ENCODE results near the gene HPSE2. TPM values are rescaled to one million over a fixed set of nuclear protein-coding genes. Genes with fewer than 3 reads are reported as not detected.

The HPSE2 gene
- total and polyA plus RNA-seq, 2 of the 8 experiments (the other 6 are each of a cell fraction or from before 2014, with no cell fraction given) = 0.41 to 0.58 TPM

DNA sequence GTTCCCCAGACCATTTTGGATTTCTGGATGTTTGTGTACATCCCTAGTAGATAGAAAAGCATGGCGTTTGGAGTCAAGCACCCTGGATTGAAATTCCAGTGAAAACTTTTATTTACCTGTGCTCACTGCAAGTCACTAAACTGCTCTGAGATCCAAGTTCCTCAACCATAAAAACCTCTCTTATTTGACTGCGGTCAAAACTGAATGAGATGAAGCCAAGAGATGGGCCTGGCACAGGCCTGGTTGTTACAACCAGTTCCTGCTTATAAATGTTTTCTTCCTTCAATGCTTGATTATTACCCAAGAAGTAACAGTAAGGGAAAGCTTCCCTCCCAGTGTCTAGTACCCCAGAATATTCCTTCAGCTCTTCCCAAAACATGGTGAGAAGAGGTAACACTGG lies 718.0 kb downstream of the HPSE2 start:
- WGBS, 2 experiments (ENCODE audit: extremely low coverage in 1 of 2, insufficient coverage in 1 of 2, insufficient read length in 1 of 2, insufficient replicate concordance in 2 of 2, low coverage in 1 of 2, low lambda C conversion rate in 2 of 2, missing lambda C conversion rate in 1 of 2) = 50% methylated on average over 2 of the region's 2 CpGs; no CpG with 5 or more reads in 1 of the 2 experiments
- Histone ChIP-seq H2BK20ac (ENCODE audit: low read length) (no peak overlapping the region), H3K9ac (replicated peaks in 1 of 4; ENCODE audit: extremely low read depth in 1 of 4, low read depth in 3 of 4, low read length in 3 of 4) (no peak overlapping the region)

More for the DNA sequence above, 718.0 kb downstream of the HPSE2 start:
- TF ChIP-seq NANOG (IDR thresholded peaks at IDR 0.05; ENCODE audit: insufficient read depth, low read depth, low read length, poor library complexity, severe bottlenecking) = no peak
- H3K79me2 ChIP-seq (ENCODE audit: control insufficient read depth in 1 of 2, insufficient read depth in 2 of 2, low read length in 2 of 2) = no peaks in the 10 kb centered on the region
- no peak overlapping the region for H2BK15ac ChIP-seq (ENCODE audit: low read length)
- no peak overlapping the region for H3K23ac ChIP-seq (ENCODE audit: insufficient read length)
- H4K91ac ChIP-seq (replicated peaks; ENCODE audit: insufficient read length, low read length) = no peak overlapping the region
- no peak overlapping the region for H2BK12ac ChIP-seq (ENCODE audit: low read depth, low read length)
- H3K27me3 ChIP-seq (replicated peaks in 1 of 4; ENCODE audit: control insufficient read depth in 3 of 4, extremely low read depth in 1 of 4, insufficient read depth in 3 of 4, low read length in 3 of 4) = no peaks in the 10 kb centered on the region
- ChIA-PET CTCF (ENCODE audit: partially characterized antibody) (interaction anchor here (0.9 to 1.4 kb wide), 2 partner anchors 50 to 146 kb away, joined by 3 read pairs; no protein-coding TSS in a partner anchor), POLR2A (ENCODE audit: partially characterized antibody) (no interaction called here)
- no peak overlapping the region for H2BK120ac ChIP-seq (replicated peaks; ENCODE audit: low read depth, low read length)
- H4K8ac ChIP-seq (ENCODE audit: extremely low read depth, insufficient read depth, low read length) = no peak overlapping the region
- H3K14ac ChIP-seq (ENCODE audit: insufficient read length) = no peak overlapping the region
- no peak overlapping the region for H3K4me3 ChIP-seq (ENCODE audit: extremely low read depth in 1 of 4, insufficient read depth in 2 of 4, low read depth in 3 of 4, low read length in 4 of 4)
- no peaks in the 10 kb centered on the region for H3K79me1 ChIP-seq (ENCODE audit: low read depth, low read length)
- no peak overlapping the region for H2AFZ ChIP-seq (ENCODE audit: low read length)
- no peaks in the 10 kb centered on the region for H4K20me1 ChIP-seq (replicated peaks in 1 of 2; ENCODE audit: control insufficient read depth in 1 of 2, insufficient read depth in 2 of 2, low read length in 2 of 2)
- no peak overlapping the region for H2AK5ac ChIP-seq (ENCODE audit: low read depth, low read length)
- H3K18ac ChIP-seq (ENCODE audit: extremely low read depth, low read length) = no peak overlapping the region
- H4K5ac ChIP-seq (ENCODE audit: insufficient read length, low read depth, low read length) = no peak overlapping the region
- no peak overlapping the region for H3K27ac ChIP-seq (ENCODE audit: low read depth, low read length)
- H2BK5ac ChIP-seq (ENCODE audit: low read depth, low read length) = no peak overlapping the region
- H3K23me2 ChIP-seq (ENCODE audit: low read depth, low read length) = peaks cover under 1% of the 10 kb centered on the region; the same call in 1 of the 2 replicates
- no peak overlapping the region for H3K56ac ChIP-seq (replicated peaks; ENCODE audit: insufficient read length, low read depth, low read length)
- FAIRE-seq = no peak
- no peak overlapping the region for H3K4ac ChIP-seq (replicated peaks; ENCODE audit: insufficient read length, low read depth, low read length)
- no peak overlapping the region for H3K4me2 ChIP-seq (ENCODE audit: insufficient read depth in 1 of 2, low read depth in 2 of 2, low read length in 2 of 2)
- H3K36me3 ChIP-seq (ENCODE audit: control insufficient read depth in 2 of 4, insufficient read depth in 4 of 4, low read length in 3 of 4) = no peaks in the 10 kb centered on the region
- no peak for DNase-seq (ENCODE audit: low read depth in 1 of 2, low spot score in 2 of 2)
- H3K4me1 ChIP-seq (replicated peaks in 1 of 4; ENCODE audit: control insufficient read depth in 3 of 4, insufficient read depth in 4 of 4, low read length in 3 of 4) = no peaks in the 10 kb centered on the region
- no peaks in the 10 kb centered on the region for H3K9me3 ChIP-seq (ENCODE audit: insufficient read depth in 2 of 2, low read depth in 1 of 2, low read length in 1 of 2)

Data from H1 (cell line).